Forelimb muscle (tissue), 1 donor: ENCODE data around the gene SLC9C1. TPM values are rescaled to one million over a fixed set of nuclear protein-coding genes. Genes with fewer than 3 reads are reported as not detected.

Source experiments
- DNase-seq: peaks from one replicate; pipeline ENCODE4 v3.0.0-alpha.2; 2013; ENCODE audit warnings: low read depth
- polyA plus RNA-seq: library from polyadenylated mRNA; unstranded; fragments of 120-200 nt; gene quantifications from one replicate; pipeline ENCODE4 v1.2.1, GENCODE V29; 2013; ENCODE audit not compliant: insufficient read length

The SLC9C1 gene
- polyA plus RNA-seq, 1 donor, result 0.42 TPM

- no peak for DNase-seq
These were observed 161.9 kb downstream of the SLC9C1 start for GRCh38 chr3:112132088-112132487.

GRCh38 chr3:112131111-112131510 is 162.9 kb downstream of the SLC9C1 start:
- no peak for DNase-seq

- no peak for DNase-seq
These were observed 163.4 kb downstream of the SLC9C1 start for GRCh38 chr3:112130638-112130993.

- DNase-seq, result no peak
These were observed 163.9 kb downstream of the SLC9C1 start for GRCh38 chr3:112129925-112130637.

- DNase-seq, result peak; percentile 43
These were observed 164.9 kb downstream of the SLC9C1 start for GRCh38 chr3:112128843-112129727.

GRCh38 chr3:112127522-112128494 is 166.2 kb downstream of the SLC9C1 start:
- no peak for DNase-seq

- no peak for DNase-seq
These were observed 167.5 kb downstream of the SLC9C1 start for GRCh38 chr3:112126511-112126911.

GRCh38 chr3:112124907-112125607 is 169.0 kb downstream of the SLC9C1 start:
- no peak for DNase-seq

GRCh38 chr3:112123548-112123947 is 170.5 kb downstream of the SLC9C1 start:
- no peak for DNase-seq

- no peak for DNase-seq
These were observed 171.1 kb downstream of the SLC9C1 start for GRCh38 chr3:112122870-112123269.

- no peak for DNase-seq
These were observed 172.2 kb downstream of the SLC9C1 start for GRCh38 chr3:112121577-112122547.

GRCh38 chr3:112119962-112120836 is 173.8 kb downstream of the SLC9C1 start:
- no peak for DNase-seq

- DNase-seq, result no peak
These were observed 176.0 kb downstream of the SLC9C1 start for GRCh38 chr3:112117841-112118571.

- no peak for DNase-seq
These were observed 176.6 kb downstream of the SLC9C1 start for GRCh38 chr3:112117415-112117814.

GRCh38 chr3:112116748-112117186 is 177.2 kb downstream of the SLC9C1 start:
- DNase-seq, result no peak

- DNase-seq, result no peak
These were observed 178.1 kb downstream of the SLC9C1 start for GRCh38 chr3:112115806-112116383.

GRCh38 chr3:112115161-112115739 is 178.8 kb downstream of the SLC9C1 start:
- DNase-seq, result no peak
